Hepatocyte (in vitro differentiated cells): ENCODE data around the gene HPSE2.

ENCODE experiments used
- CTCF ChIP-seq: fragments of 200-600 bp; sonication (generic); IDR thresholded peaks from 2 replicates; pipeline ENCODE4 v1.5.1; 2016; ENCODE audit warnings: antibody characterized with exemption, mild to moderate bottlenecking; ENCODE audit not compliant: poor library complexity
- EZH2 ChIP-seq: fragments of 200-600 bp; sonication (generic); IDR thresholded peaks from 2 replicates; pipeline ENCODE4 v1.6.1; 2016; ENCODE audit warnings: antibody characterized with exemption, mild to moderate bottlenecking, borderline replicate concordance
- EZH2phosphoT487 ChIP-seq: fragments of 200-600 bp; sonication (generic); IDR thresholded peaks from one replicate; pipeline ENCODE4 v1.6.1; 2018; ENCODE audit warnings: antibody characterized with exemption, mild to moderate bottlenecking, low read depth, moderate library complexity; ENCODE audit not compliant: unreplicated experiment, severe bottlenecking

- TF ChIP-seq EZH2phosphoT487: no peak
- no peak for TF ChIP-seq EZH2
- no peak for TF ChIP-seq CTCF
Measured at GRCh38 chr10:98808282-98808892, 427.3 kb downstream of the HPSE2 start.
